GM13976 (cell line): Measurements from ENCODE around the gene EPHB2.

ENCODE experiments used
- DNase-seq: peaks from one replicate; pipeline ENCODE4 v3.0.0; 2012; ENCODE audit warnings: low spot score
- CTCF ChIP-seq: IDR thresholded peaks from 2 replicates; pipeline ENCODE4 v1.5.1; 2012; ENCODE audit warnings: borderline replicate concordance, mild to moderate bottlenecking; ENCODE audit not compliant: insufficient read depth; ENCODE audit errors: extremely low read depth, missing control alignments, control extremely low read depth
- in situ Hi-C: fragments of 300-500 bp; cut with MboI; formaldehyde crosslinking; loops from one replicate; pipeline ENCODE4 v1.12.0; 2022; ENCODE audit warnings: low sequenced_read_pairs, mixed read lengths, inconsistent platforms; ENCODE audit not compliant: unreplicated experiment

Gene EPHB2

GRCh38 chr1:22800629-22801028, 90.0 kb downstream of the EPHB2 start:
- no peak for TF ChIP-seq CTCF
- in situ Hi-C loops, result no loop called here
- DNase-seq, result no peak

- DNase-seq, result no peak
- in situ Hi-C loops, result no loop called here
- no peak for TF ChIP-seq CTCF
Observed at GRCh38 chr1:22801347-22801746, 90.7 kb downstream of the EPHB2 start.

GRCh38 chr1:22801761-22802160, 91.1 kb downstream of the EPHB2 start:
- in situ Hi-C loops, result no loop called here
- no peak for DNase-seq
- TF ChIP-seq CTCF, result no peak

DNA sequence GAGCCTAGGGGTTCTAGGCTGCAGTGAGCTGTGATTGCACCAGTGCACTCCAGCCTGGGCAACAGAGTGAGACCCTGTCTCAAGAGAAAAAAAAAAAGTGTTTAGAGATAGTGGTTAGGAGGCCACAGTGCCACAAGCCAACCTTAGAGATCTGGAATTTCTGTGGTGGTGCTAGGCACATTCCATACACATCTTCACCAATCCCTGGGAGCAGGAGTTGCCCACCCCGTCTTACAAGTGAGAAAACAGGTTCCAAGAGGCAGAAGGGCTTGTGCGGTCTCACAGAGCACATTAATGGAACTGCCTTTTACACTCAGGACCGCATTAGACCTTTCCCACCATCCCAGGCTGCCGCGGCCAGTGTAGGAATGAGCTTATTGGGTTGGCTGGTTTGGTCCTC, 93.2 kb downstream of the EPHB2 start:
- no peak for DNase-seq
- in situ Hi-C loops, result no loop called here
- TF ChIP-seq CTCF, result no peak

- DNase-seq, result no peak
- TF ChIP-seq CTCF, result no peak
- in situ Hi-C loops, result no loop called here
Observed at GRCh38 chr1:22804406-22804805, 93.8 kb downstream of the EPHB2 start.

DNA sequence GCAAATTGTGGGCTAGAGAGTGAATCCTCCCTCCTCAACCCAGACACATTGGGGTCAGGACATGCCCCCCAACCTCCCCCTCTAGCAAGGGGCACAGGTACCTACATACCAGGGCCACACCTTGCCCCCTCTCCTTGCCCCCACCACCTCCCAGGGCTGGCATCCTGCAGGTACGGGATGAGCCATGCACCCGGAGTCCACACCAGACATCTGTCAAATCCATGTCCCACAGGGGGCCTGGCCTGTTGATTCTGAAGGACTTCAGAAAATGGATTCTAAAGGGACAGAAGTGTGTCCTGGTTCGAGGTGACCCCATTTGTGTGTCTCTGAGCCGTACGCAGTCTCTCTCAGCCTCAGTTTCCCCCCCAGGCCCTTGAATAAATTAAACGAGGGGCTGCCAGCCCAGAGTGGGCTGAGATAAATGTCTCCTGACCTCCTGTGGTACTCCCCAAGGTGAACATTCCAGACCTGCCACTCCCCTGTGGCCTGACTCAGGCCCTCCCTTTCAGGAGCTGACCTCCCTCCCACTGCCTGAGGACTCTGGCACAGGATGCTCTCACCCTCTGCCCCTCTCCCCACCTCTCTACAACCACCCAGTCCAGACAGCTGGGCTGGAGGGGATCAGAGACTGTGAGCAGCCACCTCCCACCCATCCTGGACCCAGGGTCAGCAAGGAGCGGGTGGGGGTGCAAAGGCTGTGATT, 94.5 kb downstream of the EPHB2 start:
- no peak for DNase-seq
- in situ Hi-C loops, result no loop called here
- TF ChIP-seq CTCF, result no peak

- TF ChIP-seq CTCF, result no peak
- DNase-seq, result no peak
- in situ Hi-C loops, result no loop called here
Observed at GRCh38 chr1:22805672-22806038, 95.0 kb downstream of the EPHB2 start.
